ENCODE results near the gene PAGR1.
"Not testable (repeated sequence)": the region's sequence is repeated elsewhere in the genome, so short reads cannot be mapped to it uniquely, and the experiment has no call there.

Gene PAGR1

GRCh38 chr16:29813644-29814562 is 2.0 kb upstream of the PAGR1 start:
- DNase-seq = no peak

GRCh38 chr16:29814592-29814991 is 1.4 kb upstream of the PAGR1 start:
- DNase-seq = no peak

- DNase-seq = peak in 1 of 2 experiments; percentile 50
These were observed 775 bp upstream of the PAGR1 start for GRCh38 chr16:29815032-29815721.

- peak in 1 of 2 experiments; percentile 58 for DNase-seq
These were observed 916 bp downstream of the PAGR1 start for GRCh38 chr16:29816694-29817441.

- no peak for DNase-seq
These were observed 2.1 kb downstream of the PAGR1 start for GRCh38 chr16:29818082-29818481.

GRCh38 chr16:29819506-29819905 is 3.6 kb downstream of the PAGR1 start:
- DNase-seq = no peak

GRCh38 chr16:29820271-29820701 is 4.3 kb downstream of the PAGR1 start, which contains the start of gene MVP:
MVP (plus strand) TSS chr16:29820462; CDS start chr16:29830550, 10,088 bp downstream.
- peak; percentile 38 to 67 for DNase-seq

- peak in 1 of 2 experiments; percentile 55 for DNase-seq
These were observed 5.0 kb downstream of the PAGR1 start for GRCh38 chr16:29820730-29821642.

GRCh38 chr16:29821643-29822115 is 5.7 kb downstream of the PAGR1 start:
- no peak for DNase-seq

- peak in 1 of 2 experiments; percentile 32 for DNase-seq
These were observed 8.7 kb downstream of the PAGR1 start for GRCh38 chr16:29824589-29825144.

- peak; percentile 81 to 96 for DNase-seq
These were observed 9.4 kb downstream of the PAGR1 start for GRCh38 chr16:29825145-29826044.

GRCh38 chr16:29826342-29826695 is 10.4 kb downstream of the PAGR1 start:
- DNase-seq = no peak

GRCh38 chr16:29830774-29831173 is 14.8 kb downstream of the PAGR1 start:
- DNase-seq = no peak

- DNase-seq = no peak
These were observed 15.5 kb downstream of the PAGR1 start for GRCh38 chr16:29831490-29831889.

GRCh38 chr16:29833219-29833618 is 17.3 kb downstream of the PAGR1 start:
- DNase-seq = not testable (repeated sequence)

GRCh38 chr16:29834079-29834478 is 18.1 kb downstream of the PAGR1 start:
- DNase-seq = no peak

- DNase-seq = no peak
These were observed 20.0 kb downstream of the PAGR1 start for GRCh38 chr16:29835926-29836325.

- no peak for DNase-seq
These were observed 20.7 kb downstream of the PAGR1 start for GRCh38 chr16:29836623-29837022.

- no peak for DNase-seq
These were observed 21.9 kb downstream of the PAGR1 start for GRCh38 chr16:29837841-29838240.

GRCh38 chr16:29839822-29840221 is 23.9 kb downstream of the PAGR1 start:
- DNase-seq = no peak
